GM12878 (cell line): ENCODE results near the gene RAB21.

Source experiments
- CHD2 ChIP-seq: IDR thresholded peaks from 2 replicates; pipeline ENCODE4 v1.6.1; 2011; ENCODE audit warnings: low read depth, low read length, improper control_type of control experiment, borderline replicate concordance
- DPF2 ChIP-seq: fragments of 450-650 bp; IDR thresholded peaks from 2 replicates; pipeline ENCODE4 v1.6.1; 2017; ENCODE audit warnings: mild to moderate bottlenecking
- EZH2 ChIP-seq: IDR thresholded peaks from 2 replicates; pipeline ENCODE4 v1.6.1; 2012; ENCODE audit warnings: low read depth, mild to moderate bottlenecking, control low read depth, inconsistent platforms, low read length, borderline replicate concordance; ENCODE audit not compliant: control insufficient read depth

- TF ChIP-seq CHD2 (no peak), EZH2 (no peak), DPF2 (no peak)
These were observed 6.4 kb upstream of the RAB21 start for GRCh38 chr12:71748081-71748850.
